K562 (cell line): ENCODE results near the gene KLHL25. TPM values are rescaled to one million over a fixed set of nuclear protein-coding genes. Genes with fewer than 3 reads are reported as not detected.

ENCODE experiments used
- ATAC-seq: fragments of 200-7000 bp; cut with Tn5 transposase; 3 replicates; pipeline ENCODE4 v1.9.1; 2020; ENCODE audit warnings: moderate library complexity
- BruUV-seq: library from RNA; stranded (reverse); fragments of 400-500 nt; replicated peaks from 2 replicates; lab custom pipeline; 2021; lab: Mats Ljungman, UMichigan
- CTCF ChIA-PET: fragments of 300-600 bp; formaldehyde crosslinking; extraction: SDS; loops from one replicate; lab custom pipeline; 2021; ENCODE audit warnings: low intra/inter-chr PET ratio; lab: Yijun Ruan, JAX
- POLR2A ChIA-PET: fragments of 300-600, 350-650 bp; sonication (Branson Sonifier 250); formaldehyde crosslinking; extraction: SDS; loops from one replicate; lab custom pipeline; 2021; ENCODE audit warnings: antibody characterized with exemption, inconsistent platforms; lab: Yijun Ruan, JAX
- DNase-seq, 4 experiments: peaks; one replicate each; pipeline versions ENCODE4 v3.0.0 to v3.0.0-alpha.2; 2011 to 2018; ENCODE audit warnings: low spot score in 3 of 4, mixed read lengths in 3 of 4; ENCODE audit errors: extremely low read depth in 1 of 4
- FAIRE-seq: peaks from 2 replicates; lab custom pipeline; 2011; peaks lifted over from hg19 to GRCh38; lab: Jason Lieb, UNC
- H2AFZ ChIP-seq: 2 replicates; pipeline ENCODE4 v1.6.0; 2011; ENCODE audit warnings: low read depth, low read length, control low read depth, inconsistent platforms
- H3K27ac ChIP-seq: fragments of 200-600 bp; 3 replicates; pipeline ENCODE4 v1.8.0; 2011; ENCODE audit warnings: low read depth, mild to moderate bottlenecking, control low read depth, inconsistent platforms, low read length, moderate library complexity, mixed read lengths; ENCODE audit errors: extremely low read depth
- H3K27me3 ChIP-seq, 2 experiments: fragments of 300-600 bp in 1 of 2; 2 replicates in 1 of 2; 3 replicates in 1 of 2; pipeline versions ENCODE4 v1.6.0 to v1.8.0; 2011; ENCODE audit warnings: inconsistent platforms in 2 of 2, low read length in 2 of 2, mild to moderate bottlenecking in 1 of 2, mixed read lengths in 1 of 2, moderate library complexity in 1 of 2; ENCODE audit not compliant: control insufficient read depth in 2 of 2, insufficient read depth in 2 of 2
- H3K36me3 ChIP-seq: fragments of 300-600 bp; 3 replicates; pipeline ENCODE4 v1.8.0; 2011; ENCODE audit warnings: mild to moderate bottlenecking, low read length, inconsistent platforms; ENCODE audit not compliant: control insufficient read depth, insufficient read depth
- H3K4me1 ChIP-seq, 2 experiments: fragments of 200-600 bp in 1 of 2; replicated peaks in 1 of 2; 2 replicates in 1 of 2; 3 replicates in 1 of 2; pipeline versions ENCODE4 v1.5.1 to v1.8.0; 2011; ENCODE audit warnings: inconsistent platforms in 2 of 2, low read length in 2 of 2, mild to moderate bottlenecking in 1 of 2, mixed read lengths in 1 of 2, moderate library complexity in 1 of 2; ENCODE audit not compliant: control insufficient read depth in 2 of 2, insufficient read depth in 2 of 2
- H3K4me2 ChIP-seq: 2 replicates; pipeline ENCODE4 v1.6.1; 2011; ENCODE audit warnings: low read length, control low read depth, inconsistent platforms, mixed read lengths; ENCODE audit not compliant: insufficient read depth
- H3K4me3 ChIP-seq: fragments of 200-600 bp; sonication (generic), shearing (Covaris generic); 2 replicates; pipeline ENCODE4 v1.5.1; 2016; ENCODE audit warnings: control low read depth, inconsistent platforms
- H3K79me2 ChIP-seq: fragments of 200-600 bp; 3 replicates; pipeline ENCODE4 v1.8.0; 2011; ENCODE audit warnings: low read length, inconsistent platforms; ENCODE audit not compliant: control insufficient read depth, insufficient read depth
- H3K9ac ChIP-seq, 2 experiments: 2 replicates each; pipeline versions ENCODE4 v1.6.0 to v1.6.1; 2011; ENCODE audit warnings: low read depth in 2 of 2, low read length in 2 of 2, control low read depth in 1 of 2, inconsistent platforms in 1 of 2, mild to moderate bottlenecking in 1 of 2, mixed read lengths in 1 of 2; ENCODE audit not compliant: insufficient read depth in 1 of 2
- H3K9me1 ChIP-seq: one replicate; pipeline ENCODE4 v1.6.0; 2011; ENCODE audit warnings: inconsistent platforms, mild to moderate bottlenecking, low read length, moderate library complexity; ENCODE audit not compliant: control insufficient read depth, insufficient read depth
- H3K9me3 ChIP-seq: replicated peaks from 2 replicates; pipeline ENCODE4 v1.5.1; 2011; ENCODE audit warnings: low read depth, low read length, inconsistent platforms; ENCODE audit not compliant: control insufficient read depth, insufficient read depth
- H4K20me1 ChIP-seq: replicated peaks from 2 replicates; pipeline ENCODE4 v1.6.1; 2011; ENCODE audit warnings: low read length, inconsistent platforms, mixed read lengths; ENCODE audit not compliant: control insufficient read depth, insufficient read depth
- HMG20B ChIP-seq: fragments of 250-450 bp; sonication (Bioruptor Pico); IDR thresholded peaks from 2 replicates; pipeline ENCODE4 v1.5.0; 2021; ENCODE audit warnings: mild to moderate bottlenecking
- HSF4 ChIP-seq: fragments of 250-450 bp; sonication (Bioruptor Pico); IDR thresholded peaks from 2 replicates; pipeline ENCODE4 v2.1.2; 2022; ENCODE audit warnings: mild to moderate bottlenecking, moderate library complexity, borderline replicate concordance
- MEF2D ChIP-seq: conservative IDR thresholded peaks from 2 replicates; pipeline ENCODE4 v1.6.1; 2016; ENCODE audit warnings: low read depth, missing genetic modification characterization, missing compliant biosample characterization
- SETDB1 ChIP-seq: IDR thresholded peaks from one replicate; pipeline ENCODE4 v1.6.1; 2012; ENCODE audit warnings: low read length, control low read depth, inconsistent platforms
- TEAD4 ChIP-seq, 2 experiments: sonication (generic) in 1 of 2; formaldehyde crosslinking in 1 of 2; IDR thresholded peaks; 2 replicates each; pipeline versions ENCODE4 v1.6.1 to v1.8.0; 2012 to 2022; ENCODE audit warnings: borderline replicate concordance in 1 of 2, inconsistent platforms in 1 of 2, low read length in 1 of 2, mild to moderate bottlenecking in 1 of 2, missing genetic modification reagents in 1 of 2
- ZBTB8A ChIP-seq: fragments of 450-650 bp; IDR thresholded peaks from 2 replicates; pipeline ENCODE4 v1.6.1; 2018; ENCODE audit warnings: mild to moderate bottlenecking, moderate library complexity; ENCODE audit not compliant: partially characterized antibody
- ZC3H11A ChIP-seq: IDR thresholded peaks from 2 replicates; pipeline ENCODE4 v1.6.1; 2012; ENCODE audit warnings: low read depth, low read length, improper control_type of control experiment
- ZFX ChIP-seq: sonication (generic); formaldehyde crosslinking; IDR thresholded peaks from 2 replicates; pipeline ENCODE4 v1.8.0; 2022; ENCODE audit warnings: mild to moderate bottlenecking, missing genetic modification reagents, moderate library complexity
- WGBS: fragments of 100-300 bp; shearing (Covaris generic); methylation state at CpG from one replicate; pipeline ENCODE4 v1.1.6; 2016; ENCODE audit warnings: low coverage, mixed read lengths; ENCODE audit not compliant: insufficient coverage; ENCODE audit errors: missing lambda C conversion rate; 5-methylcytosine and 5-hydroxymethylcytosine counted together
- in situ Hi-C: fragments of 300-500 bp; cut with MboI; formaldehyde crosslinking; loops from 4 replicates; pipeline ENCODE4 v1.15.0; 2018; ENCODE audit warnings: inconsistent platforms, mixed read lengths
- intact Hi-C: fragments of 100-400 bp; cut with micrococcal nuclease; formaldehyde crosslinking; loops from 2 replicates; pipeline ENCODE4 v1.14.2; 2022
- polyA plus RNA-seq, 8 experiments: library from polyadenylated mRNA; depleted of rRNA in 4 of 8; stranded (reverse) in 5 of 8; unstranded in 3 of 8; fragments of >200 nt; fragmentation: Nextera tagmentation in 2 of 8; fragmentation: Illumina TruSeq in 1 of 8; extraction: Ambion mirVana in 2 of 8; extraction: Trizol in 1 of 8; gene quantifications; 2 replicates each; pipeline versions ENCODE4 v1.2.1 to v1.2.3, GENCODE V29; 2011 to 2014; ENCODE audit warnings: inconsistent platforms in 1 of 8, missing spikeins in 1 of 8
- total RNA-seq, 7 experiments: library from RNA; depleted of rRNA in 6 of 7; stranded (reverse); fragments of >200 nt in 6 of 7; fragmentation: Illumina TruSeq in 2 of 7; extraction: Trizol in 2 of 7; gene quantifications; 2 replicates each; pipeline versions ENCODE4 v1.2.1 to v1.2.3, GENCODE V29; 2011 to 2021; ENCODE audit warnings: low replicate concordance in 1 of 7
- TF ChIP-seq, protein P1 (sequence below): fragments of 450-650 bp; IDR thresholded peaks from 2 replicates; pipeline ENCODE4 v1.6.1; 2016; ENCODE audit warnings: antibody characterized with exemption
- TF ChIP-seq, protein P2 (sequence below), 2 experiments: fragments of 450-650 bp in 1 of 2; sonication (generic) in 1 of 2; formaldehyde crosslinking; conservative IDR thresholded peaks; 2 replicates each; pipeline versions ENCODE4 v1.4.0 to v1.8.1; 2020 to 2022; ENCODE audit warnings: mild to moderate bottlenecking in 1 of 2, missing genetic modification reagents in 1 of 2

Gene KLHL25
- total and polyA plus RNA-seq, 9 of the 15 experiments (the other 6 are each of a cell fraction or from before 2014, with no cell fraction given): 0.04 to 0.14 (median 0.10) TPM; not detected in 3

DNA sequence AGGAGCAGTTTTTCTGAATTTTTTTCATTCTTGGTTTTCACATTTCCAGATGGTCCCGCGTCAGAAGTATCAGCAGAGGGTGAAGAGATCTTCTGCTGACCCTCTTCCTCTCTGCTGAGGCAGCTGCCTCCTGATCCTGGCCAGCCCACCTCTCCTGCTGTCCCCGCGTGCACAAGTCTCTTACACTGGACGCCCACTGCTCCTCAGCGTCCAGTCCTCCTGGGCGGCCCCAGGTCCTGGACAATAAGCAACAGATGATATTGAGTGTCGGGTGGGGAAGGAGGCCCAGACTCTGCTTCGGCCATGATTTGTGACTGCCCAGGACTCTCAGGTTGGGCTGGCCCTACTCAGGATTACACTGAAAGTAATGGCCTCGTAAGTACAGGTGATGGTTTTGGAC lies 50.1 kb downstream of the KLHL25 start:
- ChIA-PET CTCF (no interaction called here), POLR2A (no interaction called here)
- ATAC-seq: no peak
- no peaks in the 10 kb centered on the region for H3K79me2 ChIP-seq
- TF ChIP-seq SETDB1: no peak
- no peak for TF ChIP-seq ZFX (CRISPR knock-in tag)
- TF ChIP-seq HMG20B (CRISPR knock-in tag): no peak
- TF ChIP-seq ZBTB8A: no peak
- TF ChIP-seq, protein P1, sequence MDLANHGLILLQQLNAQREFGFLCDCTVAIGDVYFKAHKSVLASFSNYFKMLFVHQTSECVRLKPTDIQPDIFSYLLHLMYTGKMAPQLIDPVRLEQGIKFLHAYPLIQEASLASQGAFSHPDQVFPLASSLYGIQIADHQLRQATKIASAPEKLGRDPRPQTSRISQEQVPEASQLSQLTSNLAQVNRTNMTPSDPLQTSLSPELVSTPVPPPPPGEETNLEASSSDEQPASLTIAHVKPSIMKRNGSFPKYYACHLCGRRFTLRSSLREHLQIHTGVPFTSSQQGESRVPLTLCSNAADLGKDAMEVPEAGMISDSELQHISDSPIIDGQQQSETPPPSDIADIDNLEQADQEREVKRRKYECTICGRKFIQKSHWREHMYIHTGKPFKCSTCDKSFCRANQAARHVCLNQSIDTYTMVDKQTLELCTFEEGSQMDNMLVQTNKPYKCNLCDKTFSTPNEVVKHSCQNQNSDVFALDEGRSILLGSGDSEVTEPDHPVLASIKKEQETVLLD: no peak
- no peak for TF ChIP-seq ZC3H11A
- no peak for TF ChIP-seq TEAD4 (IDR thresholded peaks at IDR 0.05; ENCODE audit: low read length)
- TF ChIP-seq TEAD4 (CRISPR knock-in tag; IDR thresholded peaks at IDR 0.05; ENCODE audit: borderline replicate concordance): no peak
- no peak for TF ChIP-seq MEF2D (tag)
- TF ChIP-seq, protein P2, sequence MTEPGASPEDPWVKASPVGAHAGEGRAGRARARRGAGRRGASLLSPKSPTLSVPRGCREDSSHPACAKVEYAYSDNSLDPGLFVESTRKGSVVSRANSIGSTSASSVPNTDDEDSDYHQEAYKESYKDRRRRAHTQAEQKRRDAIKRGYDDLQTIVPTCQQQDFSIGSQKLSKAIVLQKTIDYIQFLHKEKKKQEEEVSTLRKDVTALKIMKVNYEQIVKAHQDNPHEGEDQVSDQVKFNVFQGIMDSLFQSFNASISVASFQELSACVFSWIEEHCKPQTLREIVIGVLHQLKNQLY (CRISPR knock-in tag; conservative IDR thresholded peaks at IDR 0.05): no peak
- TF ChIP-seq HSF4 (CRISPR knock-in tag): no peak
- no peak overlapping the region for H2AFZ ChIP-seq
- peaks cover 24 to 50% of the 10 kb centered on the region in 2 experiments for H3K27me3 ChIP-seq
- FAIRE-seq: no peak
- H3K4me1 ChIP-seq: no peaks in the 10 kb centered on the region
- intact Hi-C loops: no loop called here
- DNase-seq: no peak
- in situ Hi-C loops: no loop called here
- H4K20me1 ChIP-seq: no peaks in the 10 kb centered on the region
- H3K9me3 ChIP-seq: no peaks in the 10 kb centered on the region
- H3K4me3 ChIP-seq: no peak overlapping the region
- BruUV-seq: no TSS peak
- H3K9ac ChIP-seq: no peak overlapping the region
- 3% methylated on average over 10 of the region's 10 CpGs for WGBS
- H3K27ac ChIP-seq: no peak overlapping the region
- no peaks in the 10 kb centered on the region for H3K36me3 ChIP-seq
- H3K9me1 ChIP-seq: no peaks in the 10 kb centered on the region
- H3K4me2 ChIP-seq: no peak overlapping the region
